ENCODE data around the gene CYP11A1. TPM values are rescaled to one million over a fixed set of nuclear protein-coding genes. Genes with fewer than 3 reads are reported as not detected.

CYP11A1 gene
- total and polyA plus RNA-seq, 3 donors from 2014 or later, result 74.3 to 76.4 (median 76.2) TPM

- intact Hi-C loops (cut with DNase I; ENCODE audit: low total_unique reads), result loop anchor here (10.0 kb wide), 1 partner anchor 246 kb away; no protein-coding TSS in a partner anchor
- H3K27ac ChIP-seq, result no peak overlapping the region
- H3K9me3 ChIP-seq, result no peaks in the 10 kb centered on the region
- no peaks in the 10 kb centered on the region for H3K27me3 ChIP-seq
- no peak overlapping the region for H3K4me3 ChIP-seq
- H3K36me3 ChIP-seq (ENCODE audit: low read depth, missing control alignments), result no peaks in the 10 kb centered on the region
- 66 to 70% methylated on average over 8 to 9 of the region's 9 CpGs for WGBS, 2 donors
- TF ChIP-seq POLR2A (IDR thresholded peaks at IDR 0.05), result no peak
- TF ChIP-seq, protein P1, sequence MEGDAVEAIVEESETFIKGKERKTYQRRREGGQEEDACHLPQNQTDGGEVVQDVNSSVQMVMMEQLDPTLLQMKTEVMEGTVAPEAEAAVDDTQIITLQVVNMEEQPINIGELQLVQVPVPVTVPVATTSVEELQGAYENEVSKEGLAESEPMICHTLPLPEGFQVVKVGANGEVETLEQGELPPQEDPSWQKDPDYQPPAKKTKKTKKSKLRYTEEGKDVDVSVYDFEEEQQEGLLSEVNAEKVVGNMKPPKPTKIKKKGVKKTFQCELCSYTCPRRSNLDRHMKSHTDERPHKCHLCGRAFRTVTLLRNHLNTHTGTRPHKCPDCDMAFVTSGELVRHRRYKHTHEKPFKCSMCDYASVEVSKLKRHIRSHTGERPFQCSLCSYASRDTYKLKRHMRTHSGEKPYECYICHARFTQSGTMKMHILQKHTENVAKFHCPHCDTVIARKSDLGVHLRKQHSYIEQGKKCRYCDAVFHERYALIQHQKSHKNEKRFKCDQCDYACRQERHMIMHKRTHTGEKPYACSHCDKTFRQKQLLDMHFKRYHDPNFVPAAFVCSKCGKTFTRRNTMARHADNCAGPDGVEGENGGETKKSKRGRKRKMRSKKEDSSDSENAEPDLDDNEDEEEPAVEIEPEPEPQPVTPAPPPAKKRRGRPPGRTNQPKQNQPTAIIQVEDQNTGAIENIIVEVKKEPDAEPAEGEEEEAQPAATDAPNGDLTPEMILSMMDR (IDR thresholded peaks at IDR 0.05), result no peak
- DNase-seq, result no peak
- peaks cover 11% of the 10 kb centered on the region for H3K4me1 ChIP-seq
Measured at GRCh38 chr15:74378848-74379247, 11.4 kb upstream of the CYP11A1 start.

GRCh38 chr15:74377831-74378766, 10.7 kb upstream of the CYP11A1 start:
- peaks cover 15% of the 10 kb centered on the region for H3K4me1 ChIP-seq
- TF ChIP-seq, protein P1 (IDR thresholded peaks at IDR 0.05), result no peak
- TF ChIP-seq POLR2A (IDR thresholded peaks at IDR 0.05), result no peak
- no peak overlapping the region for H3K27ac ChIP-seq
- intact Hi-C loops (cut with DNase I; ENCODE audit: low total_unique reads), result loop anchor here (10.0 kb wide), 1 partner anchor 247 kb away; no protein-coding TSS in a partner anchor
- WGBS, 2 donors, result 85 to 86% methylated on average over 12 to 15 of the region's 15 CpGs
- no peaks in the 10 kb centered on the region for H3K9me3 ChIP-seq
- no peaks in the 10 kb centered on the region for H3K36me3 ChIP-seq (ENCODE audit: low read depth, missing control alignments)
- H3K4me3 ChIP-seq, result no peak overlapping the region
- DNase-seq, result no peak
- no peaks in the 10 kb centered on the region for H3K27me3 ChIP-seq

DNA sequence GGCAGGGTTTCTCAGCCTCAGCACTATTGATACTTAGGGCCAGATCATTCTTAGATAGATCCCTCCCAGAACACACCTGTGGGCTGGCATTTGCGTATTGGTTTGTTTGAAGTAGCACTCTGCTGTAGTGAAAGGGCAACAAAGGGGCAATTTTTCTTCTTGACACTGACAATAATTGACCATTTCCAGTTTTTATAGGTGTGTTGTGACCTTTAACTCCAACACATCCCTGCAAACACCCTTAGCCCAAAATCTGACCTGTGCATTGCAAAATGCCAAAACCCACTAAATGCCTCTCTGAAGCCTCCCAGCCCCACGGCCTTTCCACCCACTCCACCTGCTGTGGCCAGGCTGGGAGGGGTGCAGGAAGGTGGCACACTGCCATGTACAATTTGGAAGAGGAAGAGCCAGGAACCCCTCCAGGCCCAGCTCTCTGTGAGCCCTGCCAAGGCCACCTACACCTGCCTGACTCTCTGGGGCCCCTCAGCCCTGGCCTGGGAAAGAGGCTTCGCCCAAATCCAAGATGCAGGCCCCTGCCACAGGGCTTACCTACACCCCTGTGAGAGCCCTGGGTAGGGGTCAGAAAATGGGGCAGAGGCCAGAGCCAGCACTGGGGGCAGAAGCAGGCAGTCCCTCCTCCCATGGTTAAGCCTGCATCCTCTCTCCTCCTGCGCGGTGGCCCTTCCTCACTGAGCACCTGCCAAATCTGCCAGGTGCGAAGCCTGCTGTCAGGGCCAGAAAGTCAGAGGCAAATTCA, 9.6 kb upstream of the CYP11A1 start:
- Histone ChIP-seq H3K4me1 (peaks cover 19% of the 10 kb centered on the region), H3K27ac (no peak overlapping the region), H3K27me3 (no peaks in the 10 kb centered on the region), H3K9me3 (no peaks in the 10 kb centered on the region), H3K36me3 (ENCODE audit: low read depth, missing control alignments) (no peaks in the 10 kb centered on the region), H3K4me3 (no peak overlapping the region)
- no peak for TF ChIP-seq POLR2A (IDR thresholded peaks at IDR 0.05)
- TF ChIP-seq, protein P1 (IDR thresholded peaks at IDR 0.05), result no peak
- intact Hi-C loops (cut with DNase I; ENCODE audit: low total_unique reads), result loop anchor here (10.0 kb wide), 1 partner anchor 248 kb away; no protein-coding TSS in a partner anchor
- WGBS, 2 donors, result 91 to 96% methylated on average over 6 of the region's 6 CpGs
- no peak for DNase-seq

- DNase-seq, result no peak
- Histone ChIP-seq H3K27ac (no peak overlapping the region), H3K36me3 (ENCODE audit: low read depth, missing control alignments) (no peaks in the 10 kb centered on the region), H3K4me3 (no peak overlapping the region), H3K27me3 (no peaks in the 10 kb centered on the region), H3K4me1 (peaks cover 19% of the 10 kb centered on the region), H3K9me3 (no peaks in the 10 kb centered on the region)
- intact Hi-C loops (cut with DNase I; ENCODE audit: low total_unique reads), result loop anchor here (10.0 kb wide), 1 partner anchor 249 kb away; no protein-coding TSS in a partner anchor
- 63 to 82% methylated on average over 1 of the region's 1 CpG for WGBS, 2 donors
- TF ChIP-seq, protein P1 (IDR thresholded peaks at IDR 0.05), result no peak
- no peak for TF ChIP-seq POLR2A (IDR thresholded peaks at IDR 0.05)
Measured at GRCh38 chr15:74376226-74376625, 8.8 kb upstream of the CYP11A1 start.

Data from testis (tissue), 3 donors.